HG03066 (cell line): ENCODE measurements around the gene SCN5A.

Source experiments
- ATAC-seq: cut with Tn5 transposase; IDR thresholded peaks from one replicate; pipeline ENCODE4 v1.9.1; 2021; ENCODE audit warnings: low read depth; ENCODE audit not compliant: unreplicated experiment

Gene SCN5A

DNA sequence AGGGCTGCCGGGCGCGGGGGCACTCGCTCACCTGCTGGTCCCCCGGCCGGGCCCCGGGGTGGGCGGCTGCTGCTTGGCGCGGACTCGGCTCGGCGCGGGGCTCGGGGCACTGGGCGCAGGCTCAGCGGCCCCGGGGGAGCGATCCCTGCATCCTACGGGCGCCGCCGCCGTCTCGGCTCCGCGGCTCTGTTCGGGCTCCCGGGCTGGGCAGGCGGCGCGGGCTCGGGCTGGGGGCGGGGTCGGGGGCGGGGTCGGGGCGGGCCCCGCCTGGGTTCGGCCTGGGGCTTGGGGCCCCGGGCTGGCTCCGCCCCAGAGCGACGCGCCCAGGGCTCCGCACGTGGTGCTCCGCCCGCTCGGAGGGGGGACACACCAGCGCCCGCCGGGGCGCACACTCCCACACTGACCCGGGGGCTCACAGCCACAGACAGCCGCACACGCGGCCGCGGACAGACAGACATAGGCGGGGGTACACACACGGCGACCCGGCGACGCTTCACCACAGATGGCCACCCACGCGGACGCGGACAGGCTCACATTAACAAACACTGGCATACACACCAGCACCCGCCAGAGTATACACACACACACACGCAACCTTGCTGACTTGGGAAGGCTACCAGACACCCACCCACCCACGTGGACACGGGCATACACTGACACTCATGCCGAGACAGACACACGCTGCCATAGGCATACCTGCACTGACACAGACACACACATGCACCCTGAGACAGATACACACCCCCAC, at the start of gene SCN5A:
TSS of gene SCN5A (minus strand) at position 188 of the 748 bp plus-strand sequence. CDS start 16,380 bp downstream, outside the sequence.
- ATAC-seq = no peak

DNA sequence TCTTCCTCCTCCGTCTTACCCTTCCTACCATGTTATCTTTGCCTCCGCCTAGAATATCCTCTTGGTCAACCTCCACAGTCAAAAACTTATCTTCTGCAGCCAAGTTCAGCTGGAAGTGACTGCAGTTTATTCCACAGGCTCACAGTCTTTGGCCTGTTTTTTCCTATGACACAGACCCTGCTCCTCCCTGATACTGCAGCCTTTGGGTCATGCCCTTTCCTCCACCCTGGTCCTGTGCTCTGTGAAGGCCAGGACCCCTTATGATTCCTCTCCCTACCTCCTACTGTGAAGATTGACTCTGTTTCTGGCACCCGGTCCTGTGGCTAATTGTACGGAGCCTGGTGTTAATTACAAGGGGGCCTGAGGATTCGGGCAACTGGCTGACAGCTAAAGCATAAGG, 49.3 kb upstream of the SCN5A start:
- no peak for ATAC-seq

DNA sequence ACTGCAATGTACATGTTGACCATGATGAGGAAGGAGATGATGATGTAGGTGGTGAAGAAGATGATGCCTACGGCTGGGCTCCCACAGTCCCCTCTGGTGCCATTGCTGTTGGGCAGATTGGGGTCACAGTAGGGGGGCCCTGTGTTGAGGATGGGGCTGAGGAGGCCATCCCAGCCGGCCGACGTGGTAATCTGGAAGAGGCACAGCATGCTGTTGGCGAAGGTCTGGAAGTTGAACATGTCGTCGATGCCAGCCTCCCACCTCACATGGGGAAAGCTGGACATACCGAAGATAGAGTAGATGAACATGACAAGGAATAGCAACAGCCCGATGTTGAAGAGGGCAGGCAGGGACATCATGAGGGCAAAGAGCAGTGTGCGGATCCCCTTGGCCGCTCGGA, 48.6 kb upstream of the SCN5A start:
- ATAC-seq = no peak

DNA sequence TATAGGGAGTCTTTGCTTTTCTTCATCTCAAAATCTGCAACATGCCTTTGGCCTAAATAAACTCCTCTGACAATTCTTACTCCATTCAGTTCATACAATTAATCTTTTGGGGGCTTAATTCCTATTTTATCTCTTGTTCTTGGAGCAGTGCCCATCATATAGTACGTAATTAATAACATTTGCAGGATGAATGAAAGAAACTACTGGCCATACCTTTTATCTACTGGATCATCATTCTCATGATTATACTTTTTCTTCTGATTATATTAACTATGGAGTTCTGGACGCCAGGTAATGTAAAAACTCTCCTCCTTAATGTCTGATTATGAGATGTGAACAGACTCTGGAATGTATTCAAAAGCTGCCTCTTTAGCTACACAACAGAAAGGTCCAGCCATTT, 46.5 kb upstream of the SCN5A start:
- ATAC-seq = no peak

DNA sequence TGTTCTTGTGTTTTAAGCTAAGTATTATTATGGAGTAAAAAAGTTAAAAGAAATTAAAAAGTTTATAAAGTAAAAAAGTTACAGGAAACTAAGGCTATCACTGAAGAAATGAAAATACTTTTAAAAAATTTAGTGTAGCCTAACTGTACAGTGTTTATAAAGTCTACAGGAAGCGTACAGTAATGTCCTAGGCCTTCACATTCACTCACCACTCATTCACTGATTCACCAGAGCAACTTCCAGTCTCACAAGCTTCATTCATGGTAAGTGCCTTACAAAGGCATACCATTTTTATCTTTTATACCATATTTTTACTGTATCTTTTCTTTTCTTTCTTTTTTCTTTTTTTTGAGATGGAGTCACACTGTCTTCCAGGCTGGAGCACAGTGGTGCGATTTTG, 40.7 kb upstream of the SCN5A start:
- ATAC-seq = no peak

DNA sequence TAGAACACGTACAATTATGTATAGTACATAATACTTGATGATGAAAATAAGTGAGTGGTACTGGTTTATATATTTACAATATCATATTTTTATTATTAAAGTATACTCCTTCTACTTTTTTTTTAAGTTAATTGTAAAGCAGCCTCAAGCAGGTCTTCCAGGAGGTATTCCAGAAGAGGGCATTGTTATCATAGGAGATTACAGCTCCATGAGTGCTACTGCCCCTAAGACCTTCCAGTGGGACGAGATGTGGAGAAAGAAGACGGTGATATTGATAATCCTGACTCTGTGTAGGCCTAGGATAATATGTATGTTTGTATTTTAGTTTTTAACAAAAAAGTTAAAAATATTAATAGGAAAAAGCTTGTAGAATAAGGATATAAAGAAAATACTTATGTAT, 40.3 kb upstream of the SCN5A start:
- no peak for ATAC-seq

DNA sequence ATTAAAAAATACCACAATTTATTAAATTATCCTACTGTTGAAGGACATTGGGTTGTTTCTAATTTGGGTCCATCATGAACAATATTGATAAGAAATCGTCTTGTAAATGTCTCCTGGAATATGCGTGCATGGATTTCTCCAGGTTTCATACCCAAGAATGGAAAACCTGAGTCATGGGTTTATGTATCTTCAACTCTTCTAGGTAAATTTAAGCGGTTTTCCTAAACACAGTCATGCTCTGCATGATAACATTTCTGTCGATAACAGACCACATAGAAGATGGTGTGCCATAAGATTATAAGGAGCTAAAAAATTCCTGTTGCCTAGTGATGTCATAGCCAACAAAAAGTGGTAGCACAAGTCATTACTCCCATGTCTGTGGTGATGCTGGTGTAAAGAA, 39.9 kb upstream of the SCN5A start:
- no peak for ATAC-seq

DNA sequence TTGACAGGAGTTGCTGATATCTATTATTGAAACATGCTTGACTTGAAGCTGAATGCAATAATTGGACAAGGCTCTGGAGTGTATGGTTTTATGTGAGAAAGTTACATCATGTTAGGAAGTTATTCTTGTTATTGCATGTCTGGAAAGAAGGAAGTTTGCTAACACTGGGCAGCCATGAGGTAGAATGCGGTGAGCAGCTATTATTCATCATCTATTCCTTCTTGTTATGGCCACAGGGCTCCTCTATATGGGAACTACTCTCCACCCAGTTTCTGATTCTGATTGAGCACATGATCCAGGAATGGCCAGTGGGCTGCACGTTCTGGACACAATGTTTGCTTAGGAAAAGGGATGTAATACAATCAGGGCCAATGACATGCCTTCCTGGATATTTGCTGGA, 37.8 kb upstream of the SCN5A start:
- ATAC-seq = no peak

DNA sequence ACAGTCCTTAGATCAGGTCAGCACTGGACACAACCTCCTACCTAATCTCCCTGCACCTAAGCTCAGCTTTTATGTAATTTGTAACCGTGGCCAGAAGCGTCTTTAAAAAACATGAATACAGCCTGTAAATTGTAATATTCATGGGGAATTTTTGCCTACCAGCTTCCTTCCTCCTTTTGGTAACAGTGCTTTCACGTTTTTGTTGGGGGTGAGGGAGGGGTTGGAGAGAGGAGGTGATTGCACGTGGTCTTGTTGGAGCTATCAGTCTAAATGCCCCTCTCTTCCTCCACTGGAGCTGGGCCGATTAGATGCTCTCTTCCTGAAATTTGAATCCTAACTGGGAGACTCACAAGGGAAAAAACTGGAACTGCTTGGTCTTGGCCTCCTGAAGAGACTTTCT, 35.1 kb upstream of the SCN5A start:
- no peak for ATAC-seq

DNA sequence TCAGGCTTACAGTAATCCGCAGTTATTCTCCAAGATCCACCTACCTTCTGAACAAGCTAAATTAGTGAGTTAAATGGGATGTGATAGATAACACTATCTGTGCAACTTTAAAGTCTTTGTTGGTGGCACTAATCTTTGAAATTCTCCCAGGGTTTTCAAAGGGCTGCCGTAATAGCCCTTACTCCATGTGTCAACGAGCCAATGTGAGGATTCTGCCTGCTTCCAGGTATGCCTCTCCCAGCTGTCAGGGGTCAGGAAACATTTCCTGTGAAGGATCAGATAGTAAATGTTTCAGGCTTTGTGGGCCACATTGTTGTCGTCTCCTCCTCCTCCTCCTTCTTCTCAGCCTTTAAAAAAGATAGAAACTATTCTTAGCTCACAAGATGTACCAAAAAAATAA, 20.2 kb upstream of the SCN5A start:
- ATAC-seq = no peak

DNA sequence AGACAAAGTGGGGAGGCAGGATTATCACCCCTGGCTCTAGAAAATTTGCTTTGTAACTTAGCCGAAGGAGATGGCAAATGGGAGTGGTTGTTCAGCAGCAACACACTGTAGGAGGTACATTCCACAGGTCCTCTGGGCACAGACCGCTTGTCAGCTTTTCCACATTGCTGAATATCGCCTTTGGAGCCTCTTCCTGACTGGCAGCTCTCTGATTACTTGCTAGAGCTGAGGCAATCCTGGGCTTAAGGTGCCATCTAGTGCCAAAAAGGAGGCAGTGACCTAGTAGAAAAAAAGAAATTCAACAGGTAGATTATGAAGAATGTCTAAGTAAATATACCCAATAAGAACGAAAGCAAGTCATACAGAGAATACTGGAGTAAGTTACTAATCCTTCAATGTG, 13.1 kb upstream of the SCN5A start:
- ATAC-seq = no peak

DNA sequence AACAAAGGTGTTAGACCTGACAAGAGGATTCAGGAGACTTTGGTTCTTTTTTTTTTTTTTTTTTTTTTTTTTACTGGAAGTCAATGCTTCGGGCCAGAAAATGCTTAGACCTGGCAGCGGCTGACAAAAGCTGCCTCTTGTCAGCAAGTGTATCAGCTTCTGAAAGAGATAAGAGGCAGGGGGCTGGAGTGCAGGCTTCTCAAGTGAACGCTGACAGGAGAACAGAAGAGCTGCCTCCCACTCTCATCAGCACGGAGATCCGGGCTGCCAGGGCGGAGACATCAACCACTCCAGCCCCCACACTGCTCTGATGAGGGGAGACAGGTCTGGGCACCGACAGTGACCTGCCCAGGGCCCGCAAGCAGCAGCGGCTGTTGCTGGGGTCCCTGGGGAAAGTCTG, 9.4 kb upstream of the SCN5A start:
- no peak for ATAC-seq

DNA sequence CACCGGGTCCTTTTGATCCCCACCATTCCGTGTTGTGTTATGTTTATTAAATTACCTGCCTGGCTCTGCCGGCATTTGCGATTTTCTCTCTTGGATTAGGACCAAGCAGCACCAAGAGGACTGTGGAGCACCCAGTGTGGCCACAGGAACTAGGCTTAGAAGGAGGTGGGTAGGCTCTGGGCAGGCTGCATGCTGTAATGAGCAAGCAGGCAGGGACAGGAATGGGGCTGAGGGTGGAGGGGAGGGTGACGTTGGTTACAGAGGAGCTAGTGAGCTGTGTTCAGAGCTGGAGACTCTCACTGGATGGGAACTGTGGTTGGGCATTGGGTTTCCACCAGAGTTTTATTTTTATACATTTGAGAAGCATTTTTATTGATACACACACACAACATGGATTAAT, 7.9 kb upstream of the SCN5A start:
- no peak for ATAC-seq

DNA sequence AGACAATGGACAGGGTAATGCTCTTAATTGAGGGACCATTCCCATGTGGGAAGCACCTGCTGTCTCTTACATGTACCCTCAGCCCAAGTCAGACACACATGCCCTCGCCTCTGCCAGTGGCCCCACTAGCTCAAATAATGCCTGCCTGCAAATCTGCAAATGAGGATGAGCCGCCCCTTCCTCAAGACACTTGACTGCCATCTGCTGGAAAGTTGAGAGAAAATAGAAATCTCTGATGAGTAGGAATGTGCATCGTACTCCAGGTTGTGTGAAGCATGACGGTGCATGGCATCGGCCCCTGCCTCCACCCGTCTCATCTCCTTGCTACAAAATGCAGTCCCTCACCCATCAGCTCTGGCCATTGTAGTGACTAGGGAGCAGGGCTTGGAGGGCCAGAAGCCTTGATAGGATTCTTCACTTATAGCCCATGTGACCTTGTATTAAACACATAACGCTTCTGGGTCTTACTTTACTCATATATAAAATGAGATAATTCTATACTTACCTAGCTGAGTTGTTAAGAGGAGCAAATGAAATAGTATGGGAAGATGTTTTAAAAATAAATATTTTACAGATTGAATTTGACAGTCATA, 6.3 kb upstream of the SCN5A start:
- ATAC-seq = no peak

DNA sequence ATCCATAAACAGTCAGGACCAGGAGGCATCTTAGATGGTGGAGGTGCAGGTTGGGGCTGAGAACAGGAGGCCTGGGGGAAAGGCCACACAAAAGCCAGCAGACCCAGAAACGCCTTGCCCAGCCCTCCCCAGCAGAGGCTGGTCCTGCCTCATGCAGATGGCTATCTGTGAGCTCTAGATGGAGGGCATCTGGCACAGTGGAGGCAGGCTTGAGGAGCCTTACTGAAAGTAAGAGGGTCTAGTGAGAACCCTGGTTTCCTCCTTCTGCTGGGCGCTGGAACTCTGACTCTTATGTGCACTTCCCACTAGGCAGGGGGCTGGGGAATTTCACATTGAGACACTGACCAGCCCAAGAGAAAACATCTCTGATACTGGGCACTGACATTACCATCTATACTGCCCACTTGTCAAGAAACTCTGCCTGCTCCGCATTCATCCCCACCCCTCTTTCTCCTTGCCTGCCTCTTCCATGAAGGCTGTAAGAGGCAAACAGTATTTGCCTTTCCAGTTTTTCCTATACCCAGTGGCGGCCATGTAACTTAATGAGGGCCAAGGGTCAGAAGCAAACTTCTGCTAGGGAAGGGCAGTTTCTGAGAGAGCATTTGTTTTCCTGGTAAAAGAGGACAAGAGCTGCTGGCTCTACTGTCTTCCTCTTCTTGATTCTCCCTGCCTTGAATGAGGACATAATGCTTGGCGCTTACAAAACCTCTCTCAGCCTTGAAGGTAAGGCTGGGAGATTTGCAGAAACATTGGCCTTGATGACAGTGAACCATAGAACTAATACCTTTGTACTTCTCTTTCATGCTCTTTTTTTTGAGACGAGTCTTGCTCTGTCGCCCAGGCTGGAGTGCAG, 4.4 kb upstream of the SCN5A start:
- ATAC-seq = no peak

DNA sequence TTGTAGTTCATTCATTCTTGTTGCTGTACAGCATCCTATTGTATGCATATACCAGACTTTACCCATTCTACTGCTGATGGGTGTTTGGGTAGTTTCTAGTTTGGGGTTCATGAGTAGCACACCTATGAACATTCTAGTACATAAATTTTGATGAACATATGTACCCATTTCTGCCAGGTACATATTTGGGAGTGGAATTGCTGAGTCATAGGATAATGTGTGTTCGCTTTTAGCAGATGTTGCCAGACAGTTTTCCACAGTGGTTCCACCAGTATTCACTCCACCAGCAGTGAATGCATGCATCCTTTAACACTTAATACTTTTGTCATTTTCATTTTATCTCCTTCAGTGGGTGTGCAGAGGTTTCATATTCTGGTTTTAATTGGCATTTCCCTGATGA, 3.4 kb upstream of the SCN5A start:
- ATAC-seq = no peak

DNA sequence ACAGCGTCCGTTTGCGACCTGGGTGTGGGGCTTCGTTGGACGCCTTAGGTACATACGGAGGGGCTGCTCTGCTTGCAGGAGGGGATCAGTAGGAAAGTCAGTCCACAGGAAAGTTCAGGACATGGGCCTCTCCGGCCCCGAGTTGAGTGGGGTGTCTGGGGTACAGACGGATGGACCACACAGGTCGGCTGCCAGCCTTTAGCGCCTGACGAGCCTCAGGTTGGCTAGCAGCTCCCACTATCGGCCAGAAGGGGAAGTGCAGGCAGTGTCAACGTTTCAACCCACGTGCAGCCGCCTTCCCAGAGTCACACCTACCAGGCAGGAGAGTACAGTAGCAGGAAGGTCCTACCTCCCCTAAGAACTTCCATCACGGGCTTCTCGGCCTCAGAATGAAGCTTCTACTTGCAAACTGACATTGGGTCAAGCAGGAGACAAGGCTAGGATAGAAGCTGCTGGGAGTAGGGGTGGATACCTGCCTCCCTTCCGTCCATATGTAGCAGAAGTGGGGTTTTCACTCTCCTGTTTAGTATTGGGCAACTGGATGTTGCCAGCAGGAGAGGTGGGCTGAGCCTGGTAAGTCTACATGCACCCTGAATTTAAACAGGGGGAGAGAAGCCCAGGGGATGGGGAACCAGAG, 1.8 kb upstream of the SCN5A start:
- ATAC-seq = peak; percentile 60

DNA sequence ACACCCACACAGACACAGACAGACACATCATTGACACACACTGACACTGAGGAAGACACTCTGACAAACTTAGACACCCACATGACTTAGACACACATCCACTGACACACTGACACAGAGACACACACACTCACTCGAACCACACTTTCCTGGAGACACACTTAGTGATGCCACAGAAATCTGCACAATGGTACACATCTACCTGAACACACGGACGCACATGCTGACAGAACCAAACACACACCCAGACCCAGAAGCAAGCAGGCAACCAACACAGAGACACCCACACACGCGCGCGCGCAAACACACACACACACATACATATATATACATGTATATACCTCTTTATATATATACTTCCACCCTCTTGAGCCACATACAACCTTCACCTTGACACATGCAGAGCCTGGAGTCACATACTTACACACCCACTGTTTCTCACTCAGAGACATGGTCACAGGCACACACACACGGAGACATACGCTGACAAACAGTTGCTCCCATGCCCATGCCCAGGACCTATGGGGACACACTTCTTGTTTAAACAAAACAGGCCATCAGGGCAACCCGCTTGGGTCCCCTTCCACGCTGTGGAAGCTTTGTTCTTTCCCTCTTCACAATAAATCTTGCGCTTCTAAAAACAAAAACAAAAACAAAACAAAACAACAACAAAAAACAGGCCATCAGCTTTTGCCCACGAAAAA, 913 bp upstream of the SCN5A start:
- no peak for ATAC-seq

DNA sequence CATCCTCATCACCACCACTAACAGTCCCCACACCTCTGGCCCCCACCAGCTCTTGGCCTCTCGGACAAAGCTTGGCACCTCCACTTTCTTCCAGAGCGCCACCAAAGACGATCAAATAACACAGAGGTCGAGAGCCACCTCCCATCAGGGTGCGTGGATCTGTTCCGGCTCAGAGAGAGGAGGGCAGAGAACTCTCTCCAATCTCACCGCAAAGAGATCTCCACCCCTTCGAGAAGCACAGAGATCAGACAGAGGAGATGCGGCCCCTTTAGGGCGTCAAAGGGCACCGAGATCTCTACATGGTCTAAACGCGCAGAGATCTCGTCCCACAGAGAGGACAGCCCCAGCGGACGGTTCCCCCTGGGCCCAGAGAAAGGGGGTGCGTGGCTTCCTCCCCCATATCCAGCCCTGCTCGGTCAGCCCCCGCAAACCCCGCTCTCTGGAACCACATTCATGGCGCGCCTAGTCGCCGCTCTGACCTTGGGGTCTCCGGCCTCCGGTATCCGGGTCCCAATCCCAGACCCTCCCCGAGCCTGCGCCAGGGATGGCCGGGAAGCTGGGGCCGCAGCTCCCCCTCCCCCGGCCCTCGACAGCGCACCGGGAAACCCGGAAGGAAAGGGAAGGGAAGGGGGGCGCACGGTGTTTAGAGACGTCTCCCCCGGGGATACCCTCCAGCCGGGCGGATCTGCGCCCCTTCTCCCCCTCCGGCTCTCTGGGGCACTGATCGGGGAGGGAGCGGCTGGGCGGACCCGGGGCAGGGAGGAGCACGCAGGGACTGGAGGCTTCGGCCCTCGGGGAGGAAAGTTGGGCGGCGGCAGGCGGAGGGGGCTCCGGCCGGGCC, 608 bp downstream of the SCN5A start:
- ATAC-seq = no peak
